OCI-M2 (cell line): ENCODE results near the gene NTF3.

ENCODE experiments used
- DNase-seq: peaks from one replicate; lab custom pipeline; 2025; ENCODE audit not compliant: unreplicated experiment; lab: John Stamatoyannopoulos, UW

NTF3 gene

GRCh38 chr12:5509557-5509956, 77.6 kb downstream of the NTF3 start:
- no peak for DNase-seq

- DNase-seq: no peak
Observed at GRCh38 chr12:5510251-5510805, 78.4 kb downstream of the NTF3 start.

GRCh38 chr12:5511256-5511643, 79.3 kb downstream of the NTF3 start:
- no peak for DNase-seq

- no peak for DNase-seq
Observed at GRCh38 chr12:5511644-5512600, 80.0 kb downstream of the NTF3 start.

GRCh38 chr12:5512601-5512970, 80.7 kb downstream of the NTF3 start:
- no peak for DNase-seq

- DNase-seq: no peak
Observed at GRCh38 chr12:5513406-5513805, 81.5 kb downstream of the NTF3 start.

GRCh38 chr12:5514016-5514415, 82.1 kb downstream of the NTF3 start:
- DNase-seq: no peak

- no peak for DNase-seq
Observed at GRCh38 chr12:5514545-5514944, 82.6 kb downstream of the NTF3 start.

GRCh38 chr12:5515458-5515857, 83.5 kb downstream of the NTF3 start:
- no peak for DNase-seq

- no peak for DNase-seq
Observed at GRCh38 chr12:5516371-5517241, 84.7 kb downstream of the NTF3 start.

GRCh38 chr12:5518584-5519365, 86.9 kb downstream of the NTF3 start:
- DNase-seq: no peak

GRCh38 chr12:5520037-5520436, 88.1 kb downstream of the NTF3 start:
- DNase-seq: no peak

- DNase-seq: no peak
Observed at GRCh38 chr12:5520831-5521230, 88.9 kb downstream of the NTF3 start.

- DNase-seq: no peak
Observed at GRCh38 chr12:5521456-5522325, 89.8 kb downstream of the NTF3 start.

GRCh38 chr12:5522432-5523335, 90.8 kb downstream of the NTF3 start:
- no peak for DNase-seq

GRCh38 chr12:5523396-5524115, 91.6 kb downstream of the NTF3 start:
- no peak for DNase-seq

GRCh38 chr12:5524116-5524768, 92.3 kb downstream of the NTF3 start:
- no peak for DNase-seq
